HG02943 (cell line): ENCODE measurements around the gene TFCP2L1.

Source experiments
- ATAC-seq: cut with Tn5 transposase; IDR thresholded peaks from one replicate; pipeline ENCODE4 v1.9.1; 2021; ENCODE audit warnings: mild to moderate bottlenecking, low read depth, moderate library complexity; ENCODE audit not compliant: unreplicated experiment

TFCP2L1 gene

GRCh38 chr2:121297217-121297830 is 12.3 kb upstream of the TFCP2L1 start:
- no peak for ATAC-seq

DNA sequence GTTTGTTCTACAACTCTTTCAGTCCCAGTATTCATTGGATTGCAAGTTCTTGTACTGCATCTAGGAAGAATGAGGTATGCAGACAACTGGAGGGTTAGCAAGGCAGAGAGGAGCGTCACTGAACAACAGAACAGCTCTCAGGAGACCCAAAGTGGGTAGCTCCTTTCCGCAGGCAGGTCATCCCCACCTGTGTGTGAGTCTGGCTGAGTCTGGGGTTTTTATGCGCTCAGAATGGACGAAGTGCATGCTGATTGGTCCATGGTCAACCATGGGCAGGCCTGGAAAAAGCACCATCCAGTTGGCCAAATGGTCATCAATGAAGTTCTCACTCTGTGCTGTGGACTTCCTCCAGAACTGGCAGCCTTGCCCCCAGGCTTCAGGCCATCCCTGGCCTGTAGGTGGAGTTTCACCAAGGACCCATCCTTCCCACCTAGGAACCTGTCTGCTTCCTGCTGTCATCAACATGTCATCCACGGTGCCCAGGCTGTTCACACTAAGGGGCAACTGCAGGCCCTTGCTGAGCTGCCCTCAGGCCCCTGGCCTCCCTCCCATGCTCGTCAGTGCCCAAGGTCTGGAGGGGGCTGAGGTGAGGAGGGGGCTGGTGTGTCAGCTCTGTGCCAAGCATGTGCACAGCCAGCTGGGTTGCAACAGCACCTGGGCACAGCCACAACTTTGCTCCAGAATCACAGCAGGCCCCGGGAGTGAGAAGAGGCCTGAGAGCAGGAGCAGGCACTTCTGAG is 11.1 kb upstream of the TFCP2L1 start:
- ATAC-seq, result no peak

DNA sequence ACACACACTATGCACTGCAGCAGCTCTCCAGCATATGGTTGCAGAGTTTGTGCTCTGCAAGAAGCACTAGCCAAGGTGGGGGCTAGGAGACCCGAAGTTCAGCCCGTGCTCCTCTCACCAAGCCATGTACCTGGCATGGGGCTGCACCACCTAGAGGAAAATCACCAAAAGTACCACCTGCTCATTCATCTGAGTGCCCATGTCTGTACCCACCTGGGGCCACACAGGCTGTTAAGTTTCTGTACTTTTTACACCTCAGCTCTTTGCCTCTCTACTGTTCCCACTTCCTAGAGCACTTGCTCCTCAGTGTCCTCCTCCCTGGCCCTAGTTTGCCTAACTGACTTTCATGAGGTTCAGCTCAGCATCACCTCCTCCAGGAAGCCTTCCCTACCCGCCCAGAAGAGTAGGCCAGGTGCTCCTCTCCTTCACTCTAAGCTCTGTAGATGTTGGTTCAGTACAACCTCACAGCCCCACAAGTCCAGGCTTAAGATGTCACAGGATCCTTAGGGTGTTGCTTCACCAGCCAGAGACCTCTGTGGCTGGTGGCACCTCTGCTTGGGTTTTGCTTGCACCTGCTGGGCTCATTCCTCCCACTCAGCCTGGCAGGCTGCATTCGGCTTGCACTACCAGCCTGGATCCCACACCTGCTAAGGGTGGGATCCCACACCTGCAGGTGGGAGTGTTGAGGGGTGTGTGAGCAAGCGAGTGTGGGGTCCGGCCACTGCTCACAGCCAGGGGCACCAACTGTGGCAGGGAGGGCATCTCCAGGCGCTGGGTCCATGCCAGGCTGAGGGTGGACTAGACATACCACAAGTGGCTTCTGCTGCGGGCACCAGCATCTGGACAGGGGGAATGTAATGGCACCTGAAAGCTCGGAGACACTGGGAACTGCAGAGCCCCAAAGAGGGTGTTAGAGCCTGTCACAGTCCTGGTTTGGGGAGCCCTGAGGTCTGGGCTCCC is 10.2 kb upstream of the TFCP2L1 start:
- no peak for ATAC-seq

DNA sequence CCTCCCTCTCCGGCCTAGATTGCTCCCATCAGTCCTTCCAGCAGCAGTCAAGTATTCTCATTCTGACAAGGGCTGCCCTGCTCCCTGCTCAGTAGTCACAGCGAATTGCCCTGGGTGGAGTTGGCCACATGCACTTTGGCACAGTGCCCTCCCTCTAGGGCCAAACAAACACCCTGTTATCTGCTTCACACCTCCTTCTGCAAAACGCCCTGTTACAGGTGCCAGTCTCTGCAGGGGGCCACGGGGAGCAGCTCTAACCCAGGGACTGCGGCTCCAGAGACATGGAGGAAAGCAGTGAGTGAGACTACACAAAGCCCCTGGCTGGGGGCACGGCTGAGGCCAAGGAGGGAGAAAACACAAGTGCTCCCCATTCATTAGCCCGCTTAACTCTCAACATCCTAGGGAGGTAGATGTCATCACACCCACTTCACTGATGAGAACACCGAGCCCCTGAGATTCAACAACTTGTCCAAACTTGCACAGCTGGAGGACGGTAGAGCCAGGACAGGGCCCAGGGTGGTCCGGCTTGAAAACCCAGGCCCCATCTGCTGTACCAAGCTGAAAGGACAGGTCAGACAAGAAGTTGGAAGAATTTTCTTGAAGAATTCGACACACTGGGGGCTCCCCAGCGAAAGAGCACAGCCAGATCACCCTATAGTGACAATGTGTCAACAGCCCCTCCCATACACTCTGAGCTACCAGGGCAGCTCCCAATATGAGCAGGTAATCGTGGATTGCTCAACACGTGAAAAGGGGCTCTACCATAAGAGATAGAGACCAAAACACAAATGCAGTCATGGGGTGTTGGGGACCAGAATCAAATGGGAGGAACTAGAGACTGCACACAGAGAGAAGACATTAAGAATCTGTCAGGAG is 8.7 kb upstream of the TFCP2L1 start:
- ATAC-seq, result no peak

- ATAC-seq, result no peak
These were observed 6.2 kb upstream of the TFCP2L1 start for GRCh38 chr2:121291251-121291580.

DNA sequence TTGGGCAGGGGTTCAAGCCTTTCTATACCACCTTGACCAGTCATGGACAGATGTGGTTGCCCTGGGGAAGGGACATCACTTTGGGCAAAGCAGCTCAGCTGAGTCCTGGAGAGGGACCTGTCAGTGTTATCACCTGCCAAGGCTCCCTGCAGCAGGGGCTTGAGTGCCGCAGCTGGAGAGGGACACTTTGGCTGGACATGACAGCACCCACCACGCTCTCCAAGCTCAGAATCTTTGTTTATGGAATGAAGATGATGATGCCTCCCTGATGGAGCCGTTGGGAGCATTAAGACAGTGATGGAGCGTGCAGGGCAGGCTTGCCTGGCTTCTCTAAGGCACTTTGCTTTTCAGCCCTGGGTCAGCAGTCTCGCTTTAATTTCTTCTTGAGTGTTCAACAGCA is 4.3 kb upstream of the TFCP2L1 start:
- no peak for ATAC-seq

DNA sequence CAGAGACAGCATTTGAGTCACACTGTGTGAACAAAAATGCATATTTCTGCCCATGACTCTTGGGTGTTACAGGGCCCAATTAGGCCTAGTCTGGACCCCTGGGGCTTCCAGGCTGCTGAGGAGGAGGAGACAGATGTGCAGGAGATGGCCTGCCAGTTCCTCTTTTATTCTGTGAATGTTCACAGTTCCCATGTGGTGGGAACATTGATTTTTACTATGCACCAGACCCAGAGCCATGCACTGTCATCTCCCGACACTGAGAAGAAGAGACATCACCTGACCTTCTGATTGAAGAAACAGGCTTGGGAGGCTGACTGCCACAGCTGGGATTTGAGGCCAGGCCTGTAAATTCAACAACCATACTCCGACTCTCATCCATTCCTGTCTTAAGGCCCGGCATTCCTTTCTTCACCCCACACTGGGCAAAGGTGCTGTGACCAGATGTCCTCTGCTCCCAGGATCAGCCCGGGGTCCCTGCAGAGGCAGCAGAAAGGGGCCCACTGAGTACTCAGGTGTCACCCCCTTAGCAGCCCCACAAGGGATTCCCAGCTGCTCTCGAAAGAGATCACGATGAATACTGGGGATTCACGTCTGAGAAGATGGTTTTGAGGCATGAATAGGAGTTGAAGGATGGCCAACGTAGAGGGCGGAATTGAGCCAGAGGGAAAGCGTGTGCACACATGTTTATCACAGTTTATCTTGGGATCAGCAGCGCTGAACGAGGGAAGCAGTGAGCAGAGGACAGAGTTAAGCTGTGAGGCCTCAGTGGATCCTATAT is 3.6 kb upstream of the TFCP2L1 start:
- no peak for ATAC-seq

DNA sequence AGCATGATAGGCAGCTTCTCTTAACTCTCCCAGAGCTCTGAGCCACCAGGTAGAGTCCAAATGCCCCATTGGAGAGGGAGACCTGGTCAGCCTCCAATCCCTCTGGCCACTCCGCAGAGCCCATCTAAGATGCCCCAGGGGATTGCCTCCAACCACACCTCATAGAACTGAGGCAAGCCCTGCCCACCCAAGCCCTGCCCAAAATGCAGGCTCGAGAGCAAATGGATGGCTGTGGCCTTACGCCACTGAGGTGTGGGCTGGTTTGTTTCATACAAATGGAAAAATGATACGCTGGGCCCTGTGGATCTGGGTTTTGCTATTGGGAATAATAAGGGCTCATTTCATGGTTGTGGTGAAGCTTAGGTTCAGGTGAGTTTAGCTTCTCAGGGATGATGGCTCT is 3.0 kb upstream of the TFCP2L1 start:
- ATAC-seq, result no peak

- ATAC-seq, result no peak
These were observed 2.3 kb upstream of the TFCP2L1 start for GRCh38 chr2:121287146-121287798.

- no peak for ATAC-seq
These were observed 1.5 kb upstream of the TFCP2L1 start for GRCh38 chr2:121286506-121286905.

DNA sequence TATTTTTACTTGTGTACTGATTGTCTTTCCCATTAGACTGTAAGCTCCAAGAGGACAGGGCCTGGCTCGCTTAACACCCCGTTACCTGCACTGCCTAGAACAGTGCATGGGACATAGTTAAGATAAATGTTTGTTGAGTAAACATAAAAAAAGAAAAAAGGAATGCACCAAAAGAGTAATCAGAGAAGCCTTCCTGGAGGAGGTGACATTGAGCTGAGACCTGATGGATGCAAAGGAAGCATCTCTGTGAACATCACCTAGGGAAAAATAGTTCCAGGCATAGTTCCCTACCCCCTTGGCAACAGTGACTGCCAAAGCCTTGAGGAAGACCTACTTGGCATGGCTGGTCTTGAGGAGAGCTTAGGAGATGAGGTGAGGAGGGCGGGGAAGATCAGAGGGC is 924 bp upstream of the TFCP2L1 start:
- ATAC-seq, result no peak

DNA sequence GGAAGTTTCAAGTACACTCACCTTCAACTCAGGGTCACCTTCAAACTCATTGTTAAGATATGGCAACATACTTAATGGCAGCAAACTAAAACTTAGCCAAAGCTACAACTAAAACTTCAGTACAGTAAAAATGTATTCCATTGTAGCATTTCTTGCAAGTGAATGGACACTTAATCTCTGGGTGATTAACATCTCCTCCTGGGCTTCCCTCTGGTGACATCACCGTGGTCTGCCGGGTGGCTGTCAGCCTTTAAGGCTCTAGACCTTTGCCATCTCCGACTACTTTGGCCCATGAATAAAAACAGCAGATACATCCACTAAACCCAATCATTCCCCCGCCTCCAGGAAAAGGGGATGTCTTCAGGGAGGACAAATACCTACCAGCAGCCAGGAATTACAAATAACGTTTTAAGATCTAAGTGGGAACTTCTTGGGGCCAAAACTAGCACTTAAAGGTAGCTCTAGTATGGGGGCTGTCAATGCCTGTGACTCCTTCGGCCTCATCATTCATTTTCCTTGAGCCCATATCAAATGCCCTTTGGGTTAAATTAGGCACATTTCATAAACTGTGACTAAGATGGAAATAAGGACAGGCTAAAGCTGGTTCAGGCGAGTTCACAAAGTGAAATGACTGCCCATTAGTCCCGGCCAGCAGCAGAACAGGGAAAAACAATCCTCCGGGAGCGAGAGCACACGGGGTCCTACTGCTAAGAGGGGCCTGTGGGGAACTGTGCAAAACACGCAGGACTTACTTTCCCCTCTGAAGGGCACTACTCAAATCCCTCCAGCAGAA is 1.1 kb downstream of the TFCP2L1 start:
- ATAC-seq, result no peak

DNA sequence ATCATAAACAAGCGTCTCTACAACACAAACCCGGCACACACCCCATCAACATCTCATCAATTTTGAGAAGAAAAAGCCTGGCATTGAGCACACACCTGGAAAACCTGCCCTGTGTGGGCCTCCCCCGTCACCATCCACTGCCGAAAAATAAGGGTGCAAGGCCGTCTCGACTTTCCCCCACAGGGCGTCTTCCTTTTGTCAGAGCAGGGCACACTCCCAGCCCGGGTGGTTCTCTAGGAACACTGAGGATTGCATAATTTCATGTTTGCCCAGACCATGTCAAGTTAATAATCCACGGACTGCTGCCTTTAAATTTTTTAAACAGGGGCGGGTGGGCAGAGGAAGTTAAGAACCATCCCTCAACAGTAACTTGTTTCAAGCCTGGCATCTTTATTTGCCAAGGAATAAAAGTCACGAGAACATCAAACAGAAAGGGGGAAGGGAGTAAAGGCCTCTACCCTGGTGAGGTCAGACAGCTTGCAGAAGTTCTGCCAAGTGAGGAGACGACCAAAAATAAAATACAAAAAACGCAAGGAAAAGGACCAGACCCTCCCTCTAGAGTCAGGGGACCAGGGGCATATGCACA is 2.1 kb downstream of the TFCP2L1 start:
- ATAC-seq, result no peak

GRCh38 chr2:121281694-121282093 is 3.3 kb downstream of the TFCP2L1 start:
- no peak for ATAC-seq

DNA sequence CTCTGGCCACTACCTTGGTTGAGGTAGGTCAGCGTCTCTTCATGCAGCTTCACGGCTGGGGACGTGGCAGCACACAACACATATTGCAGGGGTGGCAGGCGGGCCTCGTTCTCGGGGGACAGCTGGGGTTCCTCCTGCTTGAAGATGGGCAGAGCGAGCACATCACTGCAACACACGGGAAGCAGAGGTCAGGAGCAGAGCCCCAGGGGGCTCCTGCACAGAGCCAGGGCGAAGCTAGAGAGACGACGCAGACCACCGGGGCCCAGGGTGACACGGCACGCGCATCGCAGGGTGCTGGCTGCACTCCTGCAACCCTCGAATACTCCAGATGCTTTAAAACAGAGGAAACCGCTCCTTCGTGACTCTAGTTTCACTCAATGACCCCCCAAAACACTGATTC is 3.9 kb downstream of the TFCP2L1 start:
- no peak for ATAC-seq

DNA sequence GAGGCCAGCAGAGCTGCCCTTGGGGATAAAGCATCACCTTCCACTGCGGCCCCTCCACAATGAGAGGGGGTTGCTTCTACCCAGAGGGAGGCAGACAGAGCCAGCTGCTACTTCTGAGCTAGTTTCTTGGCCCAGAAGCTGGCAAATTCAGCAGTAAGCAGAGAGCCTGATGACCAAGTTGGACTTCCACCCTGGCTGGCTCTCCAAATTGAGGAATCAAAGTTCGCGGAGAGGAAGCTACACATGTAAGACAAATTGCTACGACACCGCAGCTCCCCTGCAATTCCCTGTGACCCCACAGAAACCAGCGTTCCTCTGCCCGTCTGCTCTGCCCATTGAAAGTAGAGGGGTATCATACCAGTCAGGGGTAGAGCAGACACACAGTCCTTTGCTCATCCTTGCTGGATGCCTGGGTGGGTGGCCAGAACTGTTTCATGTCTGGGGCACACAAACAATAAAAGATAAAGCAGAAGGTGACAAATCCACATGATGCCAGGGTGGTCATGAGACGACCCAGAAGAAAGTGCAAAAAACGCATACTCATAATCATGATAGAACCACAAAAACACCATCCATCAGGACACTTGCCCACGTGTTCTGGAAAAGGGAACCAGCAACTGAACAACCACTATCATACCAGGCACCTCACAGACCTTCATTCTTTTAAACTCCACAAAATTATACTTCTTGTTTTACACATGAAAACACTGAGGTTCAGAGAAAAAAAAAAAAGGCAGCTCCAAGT is 5.4 kb downstream of the TFCP2L1 start:
- ATAC-seq, result no peak

- no peak for ATAC-seq
These were observed 8.7 kb downstream of the TFCP2L1 start for GRCh38 chr2:121276341-121276740.
